Left ventricle myocardium inferior (tissue), 1 donor: ENCODE data around the gene MYOCD. TPM values are rescaled to one million over a fixed set of nuclear protein-coding genes. Genes with fewer than 3 reads are reported as not detected.
"Not testable (repeated sequence)": the region's sequence is repeated elsewhere in the genome, so short reads cannot be mapped to it uniquely, and the experiment has no call there.

Experiments used
- DNase-seq: peaks from one replicate; pipeline ENCODE4 v3.0.0-alpha.2; 2020
- H3K27ac ChIP-seq: fragments of 200-600 bp; replicated peaks from 2 replicates; pipeline ENCODE4 v1.8.0; 2021
- H3K27me3 ChIP-seq: fragments of 200-600 bp; 2 replicates; pipeline ENCODE4 v1.8.0; 2021; ENCODE audit warnings: low read depth
- H3K36me3 ChIP-seq: fragments of 200-600 bp; 2 replicates; pipeline ENCODE4 v1.8.0; 2021
- H3K4me1 ChIP-seq: fragments of 200-600 bp; 2 replicates; pipeline ENCODE4 v1.8.0; 2021
- H3K4me3 ChIP-seq: fragments of 200-600 bp; 2 replicates; pipeline ENCODE4 v1.8.0; 2021; ENCODE audit warnings: mild to moderate bottlenecking, moderate library complexity
- H3K9me3 ChIP-seq: fragments of 200-600 bp; replicated peaks from 2 replicates; pipeline ENCODE4 v1.8.0; 2021
- intact Hi-C: fragments of 100-400 bp; cut with micrococcal nuclease; formaldehyde crosslinking; loops from one replicate; pipeline ENCODE4 v1.11.0; 2022
- total RNA-seq: library from RNA; stranded (reverse); fragmentation: NEBNext Ultra II Directional; extraction: Animal tissue kit (Norgen Biotek cat#: 25700); gene quantifications from one replicate; pipeline ENCODE4 v1.2.1, GENCODE V29; 2021
- TF ChIP-seq, protein P1 (sequence below): fragments of 200-600 bp; IDR thresholded peaks from 2 replicates; pipeline ENCODE4 v1.8.0; 2021; ENCODE audit warnings: antibody characterized with exemption, mild to moderate bottlenecking, borderline replicate concordance
- donor health status: DM: no; HTN: yes; CAD: no; lungs with severe emphysema.

Gene MYOCD
- total RNA-seq, 1 donor from 2014 or later: 57.3 TPM

DNA sequence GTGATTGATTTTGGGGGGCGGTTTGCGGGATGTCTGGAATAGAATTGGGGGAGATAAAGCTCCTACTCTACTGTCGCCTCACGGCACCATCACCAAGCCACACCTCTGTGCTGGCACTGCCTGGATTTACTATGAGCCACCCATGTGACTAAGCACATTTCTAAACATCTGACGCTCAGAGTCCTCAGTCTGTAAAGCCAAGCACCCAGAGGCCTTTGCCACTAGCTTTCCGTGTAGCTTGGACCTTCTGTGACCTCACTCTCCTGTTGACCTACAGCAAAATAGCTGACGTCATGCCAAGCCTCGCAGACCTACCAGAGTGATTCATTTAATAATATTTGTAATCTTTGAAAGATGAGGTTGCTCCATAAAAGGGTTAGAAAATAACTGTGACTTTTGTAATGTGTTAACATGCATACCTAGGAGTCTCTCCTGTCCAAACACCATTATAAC lies 38.5 kb upstream of the MYOCD start:
- H3K4me3 ChIP-seq: no peak overlapping the region
- H3K27me3 ChIP-seq: no peaks in the 10 kb centered on the region
- no peak for DNase-seq
- intact Hi-C loops: no loop called here
- TF ChIP-seq, protein P1, sequence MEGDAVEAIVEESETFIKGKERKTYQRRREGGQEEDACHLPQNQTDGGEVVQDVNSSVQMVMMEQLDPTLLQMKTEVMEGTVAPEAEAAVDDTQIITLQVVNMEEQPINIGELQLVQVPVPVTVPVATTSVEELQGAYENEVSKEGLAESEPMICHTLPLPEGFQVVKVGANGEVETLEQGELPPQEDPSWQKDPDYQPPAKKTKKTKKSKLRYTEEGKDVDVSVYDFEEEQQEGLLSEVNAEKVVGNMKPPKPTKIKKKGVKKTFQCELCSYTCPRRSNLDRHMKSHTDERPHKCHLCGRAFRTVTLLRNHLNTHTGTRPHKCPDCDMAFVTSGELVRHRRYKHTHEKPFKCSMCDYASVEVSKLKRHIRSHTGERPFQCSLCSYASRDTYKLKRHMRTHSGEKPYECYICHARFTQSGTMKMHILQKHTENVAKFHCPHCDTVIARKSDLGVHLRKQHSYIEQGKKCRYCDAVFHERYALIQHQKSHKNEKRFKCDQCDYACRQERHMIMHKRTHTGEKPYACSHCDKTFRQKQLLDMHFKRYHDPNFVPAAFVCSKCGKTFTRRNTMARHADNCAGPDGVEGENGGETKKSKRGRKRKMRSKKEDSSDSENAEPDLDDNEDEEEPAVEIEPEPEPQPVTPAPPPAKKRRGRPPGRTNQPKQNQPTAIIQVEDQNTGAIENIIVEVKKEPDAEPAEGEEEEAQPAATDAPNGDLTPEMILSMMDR: no peak
- peaks cover 13% of the 10 kb centered on the region for H3K4me1 ChIP-seq
- peak overlapping the region; percentile 41 for H3K27ac ChIP-seq
- no peaks in the 10 kb centered on the region for H3K36me3 ChIP-seq
- no peaks in the 10 kb centered on the region for H3K9me3 ChIP-seq

DNA sequence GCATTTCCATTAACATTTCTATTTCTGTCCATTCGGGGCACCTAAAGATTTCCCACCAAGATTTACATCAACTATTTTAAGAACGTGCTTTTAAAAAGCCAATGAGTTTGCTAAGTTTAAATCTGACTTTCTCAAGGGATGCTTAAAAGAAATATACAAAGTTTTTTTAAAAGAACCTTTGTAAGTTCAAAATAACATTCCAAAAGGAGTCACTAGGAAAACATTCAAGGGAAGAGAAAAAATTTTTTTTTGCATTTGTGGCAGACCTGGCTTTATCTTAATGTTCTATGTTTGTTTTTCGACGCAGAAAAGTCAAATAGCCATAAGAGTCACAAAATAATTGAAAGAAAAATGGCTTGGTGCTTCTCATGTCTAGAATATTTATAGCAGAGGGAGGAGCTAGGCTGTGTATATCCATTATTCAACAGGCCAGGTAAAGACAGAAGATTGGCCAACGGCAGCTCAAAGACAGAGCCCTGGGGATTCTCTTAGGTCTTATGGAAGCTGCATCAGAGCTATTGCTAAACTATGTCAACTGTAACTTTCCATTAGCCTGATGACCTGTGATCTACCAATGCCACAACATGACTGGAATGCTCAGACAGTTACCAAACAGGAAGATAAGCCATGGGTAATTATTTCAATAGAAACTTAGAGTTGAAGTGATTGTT lies 37.8 kb upstream of the MYOCD start:
- TF ChIP-seq, protein P1: no peak
- peak overlapping the region; percentile 41 for H3K27ac ChIP-seq
- intact Hi-C loops: no loop called here

DNA sequence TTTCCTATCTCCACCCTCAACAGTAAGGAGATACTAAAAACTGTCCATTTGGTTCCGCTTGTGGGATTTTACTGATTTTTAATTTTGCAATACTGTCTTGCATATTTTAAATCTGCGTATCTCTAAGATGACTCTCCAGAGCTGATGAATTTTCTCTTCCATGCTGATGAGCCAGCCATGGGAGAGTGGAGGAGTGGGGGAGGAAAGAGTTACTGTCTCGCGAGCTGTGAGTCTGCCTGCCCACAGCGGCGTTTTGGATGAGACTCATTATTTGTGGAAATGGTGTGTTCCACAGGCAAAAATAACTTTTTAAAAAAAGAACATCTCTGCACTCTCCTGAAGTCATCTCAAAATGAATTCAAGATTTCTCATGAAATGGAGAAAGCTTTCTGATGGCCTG lies 34.6 kb upstream of the MYOCD start:
- Histone ChIP-seq H3K27me3 (no peaks in the 10 kb centered on the region), H3K9me3 (no peaks in the 10 kb centered on the region), H3K4me3 (no peak overlapping the region), H3K4me1 (peaks cover 4% of the 10 kb centered on the region), H3K36me3 (no peaks in the 10 kb centered on the region), H3K27ac (peak overlapping the region; percentile 63)
- TF ChIP-seq, protein P1: no peak
- intact Hi-C loops: no loop called here
- no peak for DNase-seq

More for the DNA sequence above, 37.8 kb upstream of the MYOCD start:
- no peaks in the 10 kb centered on the region for H3K9me3 ChIP-seq
- H3K27me3 ChIP-seq: no peaks in the 10 kb centered on the region
- no peak for DNase-seq
- H3K4me3 ChIP-seq: no peak overlapping the region
- H3K36me3 ChIP-seq: no peaks in the 10 kb centered on the region
- H3K4me1 ChIP-seq: peaks cover 10% of the 10 kb centered on the region

DNA sequence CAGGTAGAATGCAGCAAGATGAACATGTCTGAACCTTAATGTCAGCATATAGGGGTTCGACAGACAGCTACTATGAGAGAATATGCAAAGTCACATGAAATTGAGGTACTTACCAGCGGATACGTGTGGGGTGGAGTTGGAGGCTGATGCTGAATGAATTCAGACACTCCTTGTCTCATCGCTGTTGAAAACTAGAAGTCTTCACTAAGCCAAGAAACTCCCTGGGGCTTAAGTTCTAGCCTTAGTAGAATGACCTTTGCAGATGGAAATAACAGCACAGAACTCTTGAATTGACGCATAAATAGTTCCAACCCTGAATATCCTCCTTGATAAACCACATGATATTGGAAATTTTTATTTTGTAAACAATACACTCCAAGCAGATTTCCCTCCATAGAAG lies 32.9 kb upstream of the MYOCD start:
- H3K27ac ChIP-seq: peak overlapping the region; percentile 56
- no peak for DNase-seq

DNA sequence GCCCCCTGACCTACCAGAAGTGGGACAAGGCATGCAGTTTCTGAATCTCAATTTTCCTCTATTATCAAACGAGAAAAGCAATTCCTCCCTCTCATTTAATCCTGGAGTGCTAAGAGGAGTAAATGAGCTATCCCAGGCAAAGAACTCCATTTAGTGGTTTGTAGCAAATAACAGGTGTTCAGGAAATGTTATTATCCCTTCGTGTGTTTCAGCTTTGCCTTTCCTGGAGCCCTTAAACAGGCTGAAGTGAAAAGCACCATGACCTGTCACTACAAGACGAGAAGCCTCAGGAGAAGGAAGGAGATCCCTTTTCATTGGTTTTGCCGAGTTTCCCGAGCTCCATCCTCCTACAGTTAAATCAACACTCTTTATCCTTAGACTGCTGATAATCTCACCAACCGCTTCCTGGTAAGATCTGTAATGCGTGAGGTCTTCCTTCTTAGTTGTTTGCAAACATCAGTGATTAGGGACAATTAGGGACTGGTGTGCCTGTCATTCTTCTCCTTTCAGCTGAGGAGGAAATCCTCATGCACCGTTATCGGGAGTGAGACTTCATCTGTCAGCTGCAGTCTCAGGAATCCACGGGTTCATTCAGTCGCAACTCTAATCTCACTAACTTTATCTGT lies 30.8 kb upstream of the MYOCD start:
- intact Hi-C loops: no loop called here
- peaks cover 14% of the 10 kb centered on the region for H3K4me1 ChIP-seq
- H3K27me3 ChIP-seq: no peaks in the 10 kb centered on the region
- no peak overlapping the region for H3K27ac ChIP-seq
- TF ChIP-seq, protein P1: no peak
- H3K4me3 ChIP-seq: no peak overlapping the region
- no peaks in the 10 kb centered on the region for H3K9me3 ChIP-seq
- no peak for DNase-seq
- H3K36me3 ChIP-seq: no peaks in the 10 kb centered on the region

More for the DNA sequence above, 32.9 kb upstream of the MYOCD start:
- no peaks in the 10 kb centered on the region for H3K36me3 ChIP-seq
- H3K4me1 ChIP-seq: peaks cover 5% of the 10 kb centered on the region
- TF ChIP-seq, protein P1: no peak
- H3K9me3 ChIP-seq: no peaks in the 10 kb centered on the region
- intact Hi-C loops: no loop called here
- H3K4me3 ChIP-seq: no peak overlapping the region
- no peaks in the 10 kb centered on the region for H3K27me3 ChIP-seq

DNA sequence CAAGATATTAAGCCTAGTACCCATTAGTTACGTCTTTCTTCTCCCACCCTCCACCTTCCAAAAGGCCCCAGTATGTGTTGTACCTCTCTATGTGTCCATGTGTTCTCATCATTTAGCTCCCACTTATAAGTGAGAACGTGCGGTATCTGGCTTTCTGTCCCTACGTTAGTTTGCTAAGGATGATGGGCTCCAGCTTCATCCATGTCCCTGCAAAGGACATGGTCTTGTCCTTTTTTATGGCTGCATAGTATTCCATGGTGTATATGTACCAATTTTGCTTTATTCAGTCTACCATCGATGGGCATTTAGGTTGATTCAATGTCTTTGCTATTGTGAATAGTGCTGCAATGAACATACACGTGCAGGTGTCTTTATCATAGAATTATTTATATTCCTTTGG lies 29.7 kb upstream of the MYOCD start:
- H3K27me3 ChIP-seq, intact Hi-C loops, H3K4me3 ChIP-seq, H3K27ac ChIP-seq, H3K36me3 ChIP-seq, DNase-seq, H3K9me3 ChIP-seq: not testable (repeated sequence)
- peaks cover 14% of the 10 kb centered on the region for H3K4me1 ChIP-seq
